Measurements from ENCODE around the gene MPHOSPH8.
A peak's percentile ranks its signal among the peaks of the same experiment; 100 is the strongest.
"Not testable (repeated sequence)": the region's sequence is repeated elsewhere in the genome, so short reads cannot be mapped to it uniquely, and the experiment has no call there.

MPHOSPH8 gene

DNA sequence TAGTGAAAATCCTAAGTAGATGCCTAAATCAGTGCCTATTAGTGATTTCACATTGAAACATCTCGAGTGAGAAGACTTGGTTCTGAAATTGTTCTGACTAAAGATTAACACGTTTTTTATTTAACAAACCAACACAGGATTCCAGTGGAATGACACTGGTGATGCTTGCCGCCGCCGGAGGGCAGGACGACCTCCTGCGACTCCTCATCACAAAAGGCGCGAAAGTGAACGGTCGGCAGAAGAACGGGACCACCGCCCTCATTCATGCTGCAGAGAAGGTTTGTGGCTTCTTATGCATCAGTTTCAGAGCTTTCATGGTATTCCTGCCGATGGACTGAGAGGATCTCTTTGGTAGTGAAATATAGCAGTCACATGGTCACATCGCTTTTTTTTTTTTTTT lies 28.1 kb downstream of the MPHOSPH8 start:
- Mint-ChIP-seq H3K4me1 (no peaks in the 10 kb centered on the region), H3K4me3 (no peak overlapping the region), H3K27me3 (no peaks in the 10 kb centered on the region), H3K27ac (no peak overlapping the region), H3K9me3 (no peaks in the 10 kb centered on the region), H3K36me3 (peaks cover 22% of the 10 kb centered on the region)

GRCh38 chr13:19663416-19663979 lies 30.0 kb downstream of the MPHOSPH8 start:
- H3K27ac Mint-ChIP-seq: no peak overlapping the region
- peaks cover 20% of the 10 kb centered on the region for H3K36me3 Mint-ChIP-seq
- no peaks in the 10 kb centered on the region for H3K27me3 Mint-ChIP-seq
- H3K4me3 Mint-ChIP-seq: no peak overlapping the region
- H3K9me3 Mint-ChIP-seq: no peaks in the 10 kb centered on the region
- H3K4me1 Mint-ChIP-seq: no peaks in the 10 kb centered on the region

GRCh38 chr13:19664481-19665230 lies 31.2 kb downstream of the MPHOSPH8 start:
- H3K27ac Mint-ChIP-seq: peak overlapping the region; percentile 41
- H3K9me3 Mint-ChIP-seq: no peaks in the 10 kb centered on the region
- no peak overlapping the region for H3K4me3 Mint-ChIP-seq
- H3K4me1 Mint-ChIP-seq: no peaks in the 10 kb centered on the region
- no peaks in the 10 kb centered on the region for H3K27me3 Mint-ChIP-seq
- peaks cover 14% of the 10 kb centered on the region for H3K36me3 Mint-ChIP-seq

DNA sequence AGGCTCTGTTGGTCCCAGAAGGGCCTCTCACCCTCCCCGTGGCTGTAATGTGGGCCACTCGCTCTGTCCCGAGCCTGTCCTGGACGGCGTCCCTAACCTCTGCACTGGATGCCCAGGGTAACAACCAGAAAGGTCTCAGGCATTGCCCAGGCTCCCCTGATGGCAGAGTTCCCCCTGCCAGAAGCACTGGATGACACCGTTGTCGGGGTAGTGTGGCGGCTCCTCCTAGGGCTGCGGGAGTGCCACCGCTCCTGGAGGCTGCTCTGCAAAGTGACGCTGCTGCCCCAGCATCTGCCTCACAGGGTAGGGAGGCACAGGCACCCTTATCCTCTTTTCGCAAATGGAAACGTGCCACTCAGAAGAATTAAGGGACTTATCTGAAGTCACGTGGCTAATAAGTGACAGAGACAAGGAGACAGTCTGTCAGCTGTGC lies 32.0 kb downstream of the MPHOSPH8 start:
- H3K36me3 Mint-ChIP-seq: peaks cover 14% of the 10 kb centered on the region
- H3K4me3 Mint-ChIP-seq: no peak overlapping the region
- H3K9me3 Mint-ChIP-seq: no peaks in the 10 kb centered on the region
- H3K27me3 Mint-ChIP-seq: no peaks in the 10 kb centered on the region
- H3K4me1 Mint-ChIP-seq: no peaks in the 10 kb centered on the region
- H3K27ac Mint-ChIP-seq: no peak overlapping the region

DNA sequence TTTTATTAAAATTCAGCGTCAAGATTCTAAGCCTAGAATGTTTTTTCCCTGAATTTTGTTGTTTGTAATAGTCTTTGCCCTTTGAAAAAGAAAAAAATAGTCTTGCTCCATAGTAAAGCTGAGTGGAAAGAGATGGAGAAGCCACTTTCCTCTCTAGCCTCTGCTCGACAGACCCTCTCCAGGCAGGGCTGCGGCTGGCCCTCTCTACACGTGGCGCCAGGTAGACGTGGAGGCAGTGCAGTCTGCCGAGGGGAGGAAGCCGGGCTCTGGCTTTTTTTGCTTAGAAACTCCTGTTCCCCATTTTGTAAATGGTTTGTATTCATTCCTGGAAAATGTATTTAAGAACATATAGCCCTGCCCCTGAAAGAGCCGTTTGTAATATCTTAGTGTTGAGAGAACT lies 35.3 kb downstream of the MPHOSPH8 start:
- Mint-ChIP-seq H3K4me1 (no peaks in the 10 kb centered on the region), H3K36me3 (peaks cover 18% of the 10 kb centered on the region), H3K9me3 (no peaks in the 10 kb centered on the region), H3K4me3 (no peak overlapping the region), H3K27ac (no peak overlapping the region), H3K27me3 (no peaks in the 10 kb centered on the region)

DNA sequence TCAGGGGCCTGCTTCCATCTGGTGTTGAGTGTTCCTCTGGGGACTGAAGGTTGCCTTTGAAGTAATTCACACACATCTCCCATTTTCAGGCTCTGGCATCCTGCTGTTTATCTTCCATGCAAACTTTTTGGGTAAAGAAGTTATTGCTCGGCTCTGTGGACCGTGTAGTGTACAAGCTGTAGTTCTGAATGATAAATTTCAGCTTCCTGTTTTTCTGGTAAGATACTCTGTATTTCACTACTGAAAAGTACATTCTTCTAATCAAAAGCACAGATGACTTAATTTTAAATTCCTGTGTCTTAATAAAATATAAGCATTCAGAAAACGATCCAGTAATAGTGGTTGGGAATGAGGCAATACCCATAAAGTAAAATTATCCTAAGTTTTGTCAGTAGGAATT lies 36.7 kb downstream of the MPHOSPH8 start:
- Mint-ChIP-seq H3K4me3 (no peak overlapping the region), H3K27me3 (no peaks in the 10 kb centered on the region), H3K27ac (no peak overlapping the region), H3K4me1 (no peaks in the 10 kb centered on the region), H3K36me3 (peaks cover 12% of the 10 kb centered on the region), H3K9me3 (no peaks in the 10 kb centered on the region)

GRCh38 chr13:19672990-19673389 lies 39.5 kb downstream of the MPHOSPH8 start:
- Mint-ChIP-seq H3K4me3 (no peak overlapping the region), H3K9me3 (no peaks in the 10 kb centered on the region), H3K27me3 (no peaks in the 10 kb centered on the region), H3K36me3 (peaks cover 13% of the 10 kb centered on the region), H3K27ac (no peak overlapping the region), H3K4me1 (peaks cover 3% of the 10 kb centered on the region)

DNA sequence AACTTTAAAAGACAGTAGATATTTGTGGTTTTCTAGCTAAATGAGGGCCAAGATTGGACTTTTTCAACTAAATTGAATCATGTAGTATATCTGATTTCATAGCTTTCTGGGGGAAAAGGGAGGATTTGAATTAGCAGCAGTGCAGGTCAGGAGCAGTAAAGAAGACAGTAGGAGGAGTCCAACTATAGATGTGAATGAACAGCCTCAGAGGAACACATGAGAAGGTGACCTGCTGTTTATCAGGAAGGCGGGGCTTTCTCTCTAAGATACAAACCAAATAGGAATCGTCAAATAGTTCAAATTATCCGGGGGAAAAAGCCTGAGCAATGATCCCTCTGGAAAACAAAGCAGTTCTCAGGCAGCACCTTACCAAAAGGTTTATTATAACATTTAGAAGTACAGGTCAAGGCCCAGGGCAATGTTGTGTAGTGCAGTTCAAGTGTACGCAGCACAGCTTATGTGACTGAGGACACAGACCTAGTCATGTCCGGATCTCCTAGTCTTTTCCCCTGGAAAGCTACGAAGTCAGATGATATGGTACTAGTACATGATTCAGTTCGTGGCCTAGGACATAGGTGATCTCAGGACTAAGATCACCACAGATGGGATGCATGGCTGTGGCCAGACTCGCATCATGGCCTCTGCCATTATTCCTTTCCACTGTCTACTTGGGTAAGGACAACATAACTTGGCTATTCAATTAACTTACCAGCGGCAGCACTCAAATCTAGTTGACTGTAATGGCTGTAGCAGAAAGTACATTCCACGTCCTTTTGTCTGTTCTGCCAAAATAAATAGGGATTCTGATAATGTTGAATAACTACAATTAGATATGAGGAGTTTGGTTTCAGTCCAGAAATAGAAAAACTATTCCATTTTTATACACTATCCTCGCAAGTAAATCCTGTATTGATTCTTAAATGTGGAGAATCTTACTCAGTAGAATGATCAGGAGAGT lies 40.3 kb downstream of the MPHOSPH8 start:
- Mint-ChIP-seq H3K4me1 (peaks cover 3% of the 10 kb centered on the region), H3K27ac (peak overlapping the region; percentile 56), H3K27me3 (no peaks in the 10 kb centered on the region), H3K4me3 (no peak overlapping the region), H3K36me3 (peaks cover 13% of the 10 kb centered on the region), H3K9me3 (no peaks in the 10 kb centered on the region)

DNA sequence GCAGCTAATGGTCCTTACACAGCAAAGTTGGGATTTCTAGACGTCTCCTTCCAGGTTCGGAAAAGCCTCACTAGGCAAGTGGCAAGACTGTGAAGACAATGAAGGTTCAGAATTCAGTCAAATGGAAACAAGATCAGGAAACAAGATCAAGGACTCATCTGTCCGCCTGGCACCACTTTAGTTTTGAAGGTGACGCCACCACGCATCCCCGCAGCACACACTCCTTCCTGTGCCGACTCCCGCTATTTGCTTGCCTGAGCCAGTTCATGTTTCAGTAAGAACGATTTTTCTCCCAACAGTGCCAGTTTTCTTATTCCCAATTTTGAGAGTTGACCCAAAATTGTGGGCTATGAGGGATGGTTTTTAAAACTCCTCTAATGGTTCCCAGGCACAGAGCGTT lies 41.4 kb downstream of the MPHOSPH8 start:
- Mint-ChIP-seq H3K9me3 (no peaks in the 10 kb centered on the region), H3K36me3 (peaks cover 13% of the 10 kb centered on the region), H3K4me1 (peaks cover 3% of the 10 kb centered on the region), H3K27me3 (no peaks in the 10 kb centered on the region), H3K4me3 (no peak overlapping the region), H3K27ac (peak overlapping the region; percentile 24)

DNA sequence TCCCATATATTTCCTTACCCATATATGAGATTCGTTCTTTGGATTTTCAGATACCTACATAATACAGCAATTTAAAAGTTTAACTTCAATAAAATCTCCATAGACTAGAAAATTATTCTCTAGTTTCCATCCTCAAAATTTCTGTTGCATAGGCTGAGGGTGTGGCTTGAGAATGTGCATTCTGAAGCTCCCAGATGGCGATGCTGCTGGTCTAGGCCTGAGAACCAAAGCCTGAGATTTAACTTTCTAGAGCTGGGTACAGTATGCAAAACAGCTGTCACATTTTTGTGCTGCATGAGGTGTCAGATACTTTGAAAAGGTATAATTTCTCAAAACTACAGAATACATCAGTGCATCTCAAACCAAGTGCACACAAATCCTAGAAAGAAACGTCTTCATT lies 42.7 kb downstream of the MPHOSPH8 start:
- no peak overlapping the region for H3K4me3 Mint-ChIP-seq
- H3K4me1 Mint-ChIP-seq: peaks cover 3% of the 10 kb centered on the region
- H3K36me3 Mint-ChIP-seq: peaks cover 11% of the 10 kb centered on the region
- no peaks in the 10 kb centered on the region for H3K27me3 Mint-ChIP-seq
- no peaks in the 10 kb centered on the region for H3K9me3 Mint-ChIP-seq
- H3K27ac Mint-ChIP-seq: peak overlapping the region; percentile 86

- Mint-ChIP-seq H3K27me3 (no peaks in the 10 kb centered on the region), H3K4me1 (peaks cover 37% of the 10 kb centered on the region), H3K4me3 (no peak overlapping the region), H3K27ac (peak overlapping the region; percentile 30), H3K9me3 (no peaks in the 10 kb centered on the region), H3K36me3 (peaks cover 3% of the 10 kb centered on the region)
Measured at GRCh38 chr13:19680751-19681150, 47.3 kb downstream of the MPHOSPH8 start.

DNA sequence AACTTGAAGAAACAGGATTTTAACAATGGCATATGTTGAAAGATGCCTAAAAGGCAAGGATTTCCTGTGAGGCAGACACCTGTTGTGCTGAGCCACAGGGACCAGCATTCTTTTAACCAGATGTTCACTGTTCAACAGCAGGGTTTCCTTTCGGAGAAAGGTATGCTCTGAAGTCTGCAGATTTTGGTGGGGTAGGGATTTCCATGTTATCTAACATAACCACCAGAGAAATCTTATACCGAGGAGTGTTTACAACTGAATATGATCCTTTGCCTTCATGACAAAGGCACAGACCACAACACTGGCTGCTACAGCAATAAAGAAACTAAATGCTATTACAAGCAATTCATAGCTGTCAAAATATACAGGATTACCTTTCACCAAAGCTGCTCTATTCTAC lies 48.1 kb downstream of the MPHOSPH8 start:
- Mint-ChIP-seq H3K4me1 (peaks cover 42% of the 10 kb centered on the region), H3K4me3 (no peak overlapping the region), H3K27ac (peak overlapping the region; percentile 84), H3K9me3 (no peaks in the 10 kb centered on the region), H3K36me3 (peaks cover 3% of the 10 kb centered on the region), H3K27me3 (no peaks in the 10 kb centered on the region)

DNA sequence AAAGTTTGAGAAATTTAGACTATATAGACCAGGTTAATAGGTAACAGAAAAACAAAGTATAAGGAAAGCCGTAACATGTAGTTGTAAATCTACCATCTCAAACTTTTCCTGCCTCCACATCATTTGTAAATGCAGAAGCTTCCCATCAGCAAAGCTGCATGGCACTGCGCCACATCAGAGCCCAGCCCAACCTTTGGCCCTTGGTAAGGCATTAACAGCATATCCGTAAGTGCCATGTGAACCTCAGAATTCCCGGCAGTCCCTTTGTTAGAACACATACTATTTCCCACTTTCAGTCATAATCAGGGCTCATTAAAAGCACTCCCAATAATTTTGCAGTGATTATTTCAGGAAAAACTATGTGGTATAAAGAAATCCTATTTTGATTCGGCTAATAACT lies 51.6 kb downstream of the MPHOSPH8 start:
- Mint-ChIP-seq H3K9me3 (no peaks in the 10 kb centered on the region), H3K4me1 (peaks cover 39% of the 10 kb centered on the region), H3K36me3 (peaks cover 1% of the 10 kb centered on the region), H3K4me3 (no peak overlapping the region), H3K27ac (peak overlapping the region; percentile 37), H3K27me3 (no peaks in the 10 kb centered on the region)

GRCh38 chr13:19685437-19685836 lies 52.0 kb downstream of the MPHOSPH8 start:
- Mint-ChIP-seq H3K36me3 (peaks cover 1% of the 10 kb centered on the region), H3K27ac (peak overlapping the region; percentile 37), H3K27me3 (no peaks in the 10 kb centered on the region), H3K4me3 (no peak overlapping the region), H3K4me1 (peaks cover 40% of the 10 kb centered on the region), H3K9me3 (no peaks in the 10 kb centered on the region)

GRCh38 chr13:19691447-19691846 lies 58.0 kb downstream of the MPHOSPH8 start:
- Mint-ChIP-seq H3K4me1 (peaks cover 18% of the 10 kb centered on the region), H3K36me3 (peaks cover 11% of the 10 kb centered on the region)
- not testable (repeated sequence) for H3K9me3 Mint-ChIP-seq, H3K4me3 Mint-ChIP-seq, H3K27me3 Mint-ChIP-seq, H3K27ac Mint-ChIP-seq

- Mint-ChIP-seq H3K36me3 (peaks cover 16% of the 10 kb centered on the region), H3K9me3 (no peaks in the 10 kb centered on the region), H3K27ac (no peak overlapping the region), H3K4me3 (no peak overlapping the region), H3K27me3 (no peaks in the 10 kb centered on the region), H3K4me1 (peaks cover 28% of the 10 kb centered on the region)
Measured at GRCh38 chr13:19695428-19695827, 62.0 kb downstream of the MPHOSPH8 start.
